Nephron progenitor cell (in vitro differentiated cells): ENCODE measurements around the gene NOD2.

Experiments used
- DNase-seq: peaks from one replicate; pipeline ENCODE4 v3.0.0; 2021
- H3K27ac Mint-ChIP-seq: 2 replicates; pipeline ENCODE4 v1.8.0; 2021; ENCODE audit warnings: mild to moderate bottlenecking, moderate library complexity, mixed read lengths
- H3K27me3 Mint-ChIP-seq: 2 replicates; pipeline ENCODE4 v1.8.0; 2021; ENCODE audit warnings: mild to moderate bottlenecking, low read depth, mixed read lengths; ENCODE audit not compliant: poor library complexity
- H3K36me3 Mint-ChIP-seq: 2 replicates; pipeline ENCODE4 v1.8.0; 2021; ENCODE audit warnings: low read depth, mixed read lengths
- H3K4me1 Mint-ChIP-seq: 2 replicates; pipeline ENCODE4 v1.8.0; 2021; ENCODE audit warnings: mixed read lengths
- H3K4me3 Mint-ChIP-seq: 2 replicates; pipeline ENCODE4 v1.8.0; 2021; ENCODE audit warnings: mild to moderate bottlenecking, moderate library complexity, mixed read lengths
- H3K9me3 Mint-ChIP-seq: 2 replicates; pipeline ENCODE4 v1.8.0; 2021; ENCODE audit warnings: mild to moderate bottlenecking, moderate library complexity, mixed read lengths
- TF ChIP-seq, protein P1 (sequence below): fragments of 200-600 bp; sonication (generic); IDR thresholded peaks from 2 replicates; pipeline ENCODE4 v1.5.0; 2021; ENCODE audit warnings: antibody characterized with exemption

The NOD2 gene

DNA sequence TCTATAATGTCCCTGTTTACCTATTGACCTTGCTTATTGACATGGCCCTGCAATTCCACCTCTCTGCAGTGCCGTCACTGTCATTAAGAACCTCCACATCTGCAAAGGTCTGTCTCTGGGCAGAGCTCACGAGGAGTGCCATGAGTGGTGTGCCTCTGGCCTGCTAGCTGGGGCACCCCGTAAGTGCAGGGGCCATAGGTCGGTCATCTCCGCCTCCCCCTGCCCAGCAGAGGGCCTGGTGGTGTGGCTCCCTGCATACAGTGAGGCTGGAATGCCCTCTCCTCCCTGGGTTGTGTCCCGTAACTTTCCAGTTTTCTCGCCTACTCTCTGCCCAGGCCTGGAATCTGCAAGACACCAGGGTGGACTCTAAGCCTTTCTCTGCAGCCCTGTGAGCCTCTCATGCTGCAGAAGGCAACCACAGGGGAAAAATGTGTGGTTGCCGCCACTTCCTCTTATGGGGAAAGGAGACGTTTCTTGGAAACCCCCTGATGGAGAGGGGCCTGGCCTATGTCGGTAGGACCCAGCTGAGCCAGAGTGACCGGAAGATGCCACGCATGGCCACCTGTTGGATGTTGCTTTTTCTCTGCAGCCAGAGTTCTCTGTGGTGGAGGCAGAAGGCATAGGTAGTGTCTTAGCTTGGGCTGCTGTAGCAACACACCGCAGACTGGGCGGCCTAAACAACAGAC lies 9.6 kb upstream of the NOD2 start:
- no peak for DNase-seq
- TF ChIP-seq, protein P1, sequence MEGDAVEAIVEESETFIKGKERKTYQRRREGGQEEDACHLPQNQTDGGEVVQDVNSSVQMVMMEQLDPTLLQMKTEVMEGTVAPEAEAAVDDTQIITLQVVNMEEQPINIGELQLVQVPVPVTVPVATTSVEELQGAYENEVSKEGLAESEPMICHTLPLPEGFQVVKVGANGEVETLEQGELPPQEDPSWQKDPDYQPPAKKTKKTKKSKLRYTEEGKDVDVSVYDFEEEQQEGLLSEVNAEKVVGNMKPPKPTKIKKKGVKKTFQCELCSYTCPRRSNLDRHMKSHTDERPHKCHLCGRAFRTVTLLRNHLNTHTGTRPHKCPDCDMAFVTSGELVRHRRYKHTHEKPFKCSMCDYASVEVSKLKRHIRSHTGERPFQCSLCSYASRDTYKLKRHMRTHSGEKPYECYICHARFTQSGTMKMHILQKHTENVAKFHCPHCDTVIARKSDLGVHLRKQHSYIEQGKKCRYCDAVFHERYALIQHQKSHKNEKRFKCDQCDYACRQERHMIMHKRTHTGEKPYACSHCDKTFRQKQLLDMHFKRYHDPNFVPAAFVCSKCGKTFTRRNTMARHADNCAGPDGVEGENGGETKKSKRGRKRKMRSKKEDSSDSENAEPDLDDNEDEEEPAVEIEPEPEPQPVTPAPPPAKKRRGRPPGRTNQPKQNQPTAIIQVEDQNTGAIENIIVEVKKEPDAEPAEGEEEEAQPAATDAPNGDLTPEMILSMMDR: no peak
- Mint-ChIP-seq H3K9me3 (no peaks in the 10 kb centered on the region), H3K4me1 (peaks cover 4% of the 10 kb centered on the region), H3K36me3 (no peaks in the 10 kb centered on the region), H3K4me3 (no peak overlapping the region), H3K27me3 (peaks cover 10% of the 10 kb centered on the region), H3K27ac (peak overlapping the region; percentile 32)

DNA sequence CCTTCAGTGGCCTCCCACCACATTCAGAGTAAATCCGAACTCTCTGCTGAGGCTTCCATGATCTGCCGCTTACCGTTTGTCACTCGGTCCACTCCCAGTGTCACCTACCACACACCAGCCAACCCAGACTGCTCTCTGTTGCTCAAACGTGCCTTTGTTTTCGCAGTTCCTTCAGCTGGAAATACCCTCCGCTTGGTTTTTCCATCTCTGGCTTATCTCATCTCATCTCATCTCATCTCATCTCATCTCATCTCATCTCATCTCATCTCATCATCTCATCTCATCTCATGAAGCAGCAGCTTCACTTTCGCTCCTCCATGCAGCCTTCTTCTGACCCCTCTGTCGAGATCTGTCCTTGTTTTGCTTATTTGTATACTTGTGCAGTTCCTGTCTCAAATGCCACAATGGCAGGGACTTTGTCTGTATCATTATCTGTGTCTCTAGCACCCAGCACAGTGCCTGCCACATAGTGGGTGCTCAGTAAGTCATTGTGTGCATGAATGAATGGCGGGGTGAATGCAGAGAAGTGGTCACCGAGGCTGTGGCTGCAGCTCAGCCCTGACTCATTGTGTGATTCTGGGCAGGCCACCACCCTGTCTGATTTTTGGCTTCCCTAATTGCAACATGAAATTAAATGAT lies 8.5 kb upstream of the NOD2 start:
- Mint-ChIP-seq H3K4me1 (peaks cover 4% of the 10 kb centered on the region), H3K4me3 (no peak overlapping the region), H3K9me3 (no peaks in the 10 kb centered on the region), H3K27ac (no peak overlapping the region), H3K36me3 (no peaks in the 10 kb centered on the region), H3K27me3 (peaks cover 10% of the 10 kb centered on the region)
- TF ChIP-seq, protein P1: no peak
- DNase-seq: no peak

DNA sequence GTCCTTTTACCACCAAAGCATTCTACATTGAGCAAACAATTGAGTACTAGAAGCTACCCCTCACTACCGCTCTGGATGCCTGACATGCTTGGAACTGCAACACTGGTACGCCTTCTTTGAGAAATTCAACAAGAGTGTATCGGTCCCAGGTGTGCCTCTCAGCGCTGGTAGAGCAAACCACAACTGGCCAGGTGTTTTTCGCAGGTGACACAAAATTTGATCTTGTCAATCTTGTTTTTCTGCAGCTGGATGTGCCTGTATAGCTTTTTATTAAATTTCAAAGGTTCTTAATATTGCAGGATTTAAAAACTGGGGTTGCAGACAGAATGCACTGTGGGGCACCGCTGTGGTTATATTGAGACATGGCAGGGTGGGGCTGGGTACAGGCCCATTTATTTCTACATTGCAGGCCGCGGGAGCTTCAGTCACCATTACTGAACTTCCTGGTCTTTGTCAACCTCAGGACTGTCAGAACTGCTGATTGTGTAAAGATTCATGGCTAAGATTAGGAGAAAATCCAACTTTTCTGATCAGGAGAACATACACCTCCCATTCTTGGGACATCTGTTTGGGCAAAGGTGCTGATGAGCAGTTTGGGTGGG lies 7.8 kb upstream of the NOD2 start:
- H3K9me3 Mint-ChIP-seq: no peaks in the 10 kb centered on the region
- H3K36me3 Mint-ChIP-seq: no peaks in the 10 kb centered on the region
- peaks cover 10% of the 10 kb centered on the region for H3K27me3 Mint-ChIP-seq
- no peak for DNase-seq
- no peak overlapping the region for H3K4me3 Mint-ChIP-seq
- peaks cover 4% of the 10 kb centered on the region for H3K4me1 Mint-ChIP-seq
- H3K27ac Mint-ChIP-seq: no peak overlapping the region
- TF ChIP-seq, protein P1: no peak

DNA sequence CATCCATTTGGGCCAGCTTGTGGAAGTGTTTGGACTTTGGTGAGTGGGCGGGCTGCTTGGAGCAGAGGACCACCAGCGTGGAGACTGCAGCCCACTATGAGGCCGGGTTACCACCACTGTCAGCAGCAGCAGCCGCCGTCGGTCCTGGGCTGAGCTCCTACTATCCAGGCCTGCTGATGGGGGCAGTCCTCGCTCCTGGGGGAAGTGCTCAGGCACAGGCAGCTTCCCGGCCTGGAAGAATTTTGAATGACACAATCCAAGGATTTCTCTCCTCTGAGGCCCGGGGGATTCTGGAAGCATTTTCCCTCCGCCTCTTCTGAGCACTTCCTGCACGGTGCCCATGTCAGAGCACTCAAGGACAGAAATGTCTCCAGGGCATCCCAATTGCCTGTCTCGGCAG lies 5.3 kb upstream of the NOD2 start:
- no peak for DNase-seq
- TF ChIP-seq, protein P1: no peak
- Mint-ChIP-seq H3K4me1 (peaks cover 14% of the 10 kb centered on the region), H3K9me3 (no peaks in the 10 kb centered on the region), H3K27ac (no peak overlapping the region), H3K36me3 (no peaks in the 10 kb centered on the region), H3K27me3 (peaks cover 11% of the 10 kb centered on the region), H3K4me3 (no peak overlapping the region)

DNA sequence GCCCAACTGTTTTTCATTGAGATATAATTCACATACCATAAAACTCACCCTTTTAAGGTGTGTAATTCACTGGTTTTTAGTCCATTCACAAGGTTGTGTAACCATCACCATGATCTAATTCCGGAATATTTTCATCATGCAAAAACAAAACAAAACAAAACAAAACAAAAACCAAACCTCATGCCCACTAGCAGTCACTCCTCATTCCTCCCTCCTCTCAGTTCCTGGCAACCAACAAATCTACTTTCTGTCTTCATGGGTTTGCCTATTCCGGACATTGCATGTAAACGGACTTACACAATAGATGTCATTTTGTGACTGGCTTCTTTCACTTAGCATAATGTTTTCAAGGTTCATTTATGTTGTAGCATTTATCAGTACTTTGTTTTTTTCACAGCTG lies 4.5 kb upstream of the NOD2 start:
- TF ChIP-seq, protein P1: no peak
- Mint-ChIP-seq H3K4me1 (peaks cover 11% of the 10 kb centered on the region), H3K27ac (no peak overlapping the region), H3K9me3 (no peaks in the 10 kb centered on the region), H3K36me3 (no peaks in the 10 kb centered on the region), H3K27me3 (peaks cover 15% of the 10 kb centered on the region), H3K4me3 (no peak overlapping the region)
- DNase-seq: no peak
